ENCODE results near the gene THSD7B. TPM values are rescaled to one million over a fixed set of nuclear protein-coding genes. Genes with fewer than 3 reads are reported as not detected.

The THSD7B gene
- total RNA-seq, 4 donors from 2014 or later: under 0.01 to 0.29 (median 0.03) TPM

- TF ChIP-seq EP300 (IDR thresholded peaks at IDR 0.05) (no peak), POLR2A (IDR thresholded peaks at IDR 0.05; ENCODE audit: low read depth) (no peak), CTCF (IDR thresholded peaks at IDR 0.05) (no peak), POLR2AphosphoS5 (IDR thresholded peaks at IDR 0.05) (no peak)
These were observed 935.3 kb downstream of the THSD7B start for GRCh38 chr2:137700681-137701080.

GRCh38 chr2:137705296-137705695 lies 940.0 kb downstream of the THSD7B start:
- Histone ChIP-seq H3K27ac (replicated peaks in 1 of 4) (no peak overlapping the region), H3K36me3 (no peaks in the 10 kb centered on the region), H3K4me3 (no peak overlapping the region), H3K27me3 (no peaks in the 10 kb centered on the region), H3K4me1 (no peaks in the 10 kb centered on the region), H3K9me3 (peaks cover 0 to 12% (median 3%) of the 10 kb centered on the region in 4 donors)
- intact Hi-C loops (cut with DNase I): no loop called here
- no peak for TF ChIP-seq POLR2AphosphoS5 (IDR thresholded peaks at IDR 0.05)
- TF ChIP-seq POLR2A (IDR thresholded peaks at IDR 0.05; ENCODE audit: low read depth): no peak
- TF ChIP-seq EP300 (IDR thresholded peaks at IDR 0.05): no peak
- no peak for TF ChIP-seq CTCF (IDR thresholded peaks at IDR 0.05)
- no peak for DNase-seq (ENCODE audit: extremely low spot score)
- WGBS: 92% methylated on average over 4 of the region's 4 CpGs

More at GRCh38 chr2:137700681-137701080, 935.3 kb downstream of the THSD7B start:
- DNase-seq (ENCODE audit: extremely low spot score): no peak
- intact Hi-C loops (cut with DNase I): no loop called here
- no peak overlapping the region for H3K4me3 ChIP-seq
- H3K36me3 ChIP-seq: no peaks in the 10 kb centered on the region
- no peaks in the 10 kb centered on the region for H3K4me1 ChIP-seq
- H3K27me3 ChIP-seq: no peaks in the 10 kb centered on the region
- peaks cover 0 to 12% (median 3%) of the 10 kb centered on the region in 4 donors for H3K9me3 ChIP-seq
- no peak overlapping the region for H3K27ac ChIP-seq (replicated peaks in 1 of 4)

- DNase-seq (ENCODE audit: extremely low spot score): no peak
- TF ChIP-seq CTCF (IDR thresholded peaks at IDR 0.05): no peak
- TF ChIP-seq POLR2A (IDR thresholded peaks at IDR 0.05; ENCODE audit: low read depth): no peak
- no peak for TF ChIP-seq EP300 (IDR thresholded peaks at IDR 0.05)
- TF ChIP-seq POLR2AphosphoS5 (IDR thresholded peaks at IDR 0.05): no peak
- intact Hi-C loops (cut with DNase I): no loop called here
- H3K27ac ChIP-seq (replicated peaks in 1 of 4): no peak overlapping the region
- no peaks in the 10 kb centered on the region for H3K4me1 ChIP-seq
- WGBS: 82% methylated on average over 13 of the region's 15 CpGs
- peaks cover 0 to 20% (median 6%) of the 10 kb centered on the region in 4 donors for H3K9me3 ChIP-seq
- H3K4me3 ChIP-seq: no peak overlapping the region
- no peaks in the 10 kb centered on the region for H3K27me3 ChIP-seq
- no peaks in the 10 kb centered on the region for H3K36me3 ChIP-seq
These were observed 941.7 kb downstream of the THSD7B start for GRCh38 chr2:137706786-137707613.

GRCh38 chr2:137708311-137708710 lies 943.0 kb downstream of the THSD7B start:
- Histone ChIP-seq H3K4me3 (no peak overlapping the region), H3K27ac (replicated peaks in 1 of 4) (no peak overlapping the region), H3K4me1 (no peaks in the 10 kb centered on the region), H3K27me3 (no peaks in the 10 kb centered on the region), H3K9me3 (peaks cover 0 to 16% (median 6%) of the 10 kb centered on the region in 4 donors), H3K36me3 (no peaks in the 10 kb centered on the region)
- DNase-seq (ENCODE audit: extremely low spot score): no peak
- no peak for TF ChIP-seq POLR2AphosphoS5 (IDR thresholded peaks at IDR 0.05)
- no peak for TF ChIP-seq POLR2A (IDR thresholded peaks at IDR 0.05; ENCODE audit: low read depth)
- TF ChIP-seq EP300 (IDR thresholded peaks at IDR 0.05): no peak
- TF ChIP-seq CTCF (IDR thresholded peaks at IDR 0.05): no peak
- intact Hi-C loops (cut with DNase I): no loop called here
- WGBS: 89% methylated on average over 3 of the region's 5 CpGs

Data from esophagus muscularis mucosa (tissue), 4 donors.